ENCODE measurements around the gene HAPSTR1.
A peak's percentile ranks its signal among the peaks of the same experiment; 100 is the strongest.

The HAPSTR1 gene

DNA sequence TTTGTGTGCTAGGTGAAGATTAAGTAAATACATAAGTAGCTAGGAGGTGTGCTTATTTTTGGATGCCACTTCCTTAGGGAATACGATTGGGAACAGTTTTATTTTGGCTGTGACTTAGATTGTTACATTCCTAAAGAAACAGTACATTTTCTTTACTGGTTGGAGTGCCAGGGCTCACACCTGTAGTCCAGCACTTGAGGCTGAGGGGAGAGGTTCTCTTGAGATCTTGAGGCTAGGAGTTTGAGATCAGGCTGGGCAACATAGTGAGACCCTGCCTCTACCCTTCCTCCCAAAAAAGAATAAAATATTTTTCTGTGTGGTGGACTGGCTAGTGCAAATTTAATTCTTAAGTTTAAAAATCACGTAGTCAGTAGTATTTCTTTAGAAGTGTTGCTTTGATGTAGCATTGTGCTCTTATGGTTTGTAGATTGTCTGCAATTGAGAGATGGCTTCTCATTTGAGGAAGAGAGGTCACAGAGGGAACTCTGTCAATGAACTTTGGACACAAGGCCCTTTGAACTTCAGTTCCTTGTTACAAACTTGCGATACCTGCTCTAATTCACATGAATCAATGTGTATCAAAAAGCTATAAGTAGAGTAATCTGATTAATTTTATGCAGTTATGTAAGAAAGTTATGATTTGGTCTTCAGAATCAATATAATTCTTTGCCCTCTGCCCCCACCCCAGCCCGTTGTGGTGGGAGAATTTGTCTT is 7.1 kb downstream of the HAPSTR1 start:
- H3K4me2 ChIP-seq (ENCODE audit: low read depth, low read length) = peak overlapping the region; percentile 28; the same call in 1 of the 2 replicates
- H3K4me1 ChIP-seq (ENCODE audit: low read length) = peaks cover 38% of the 10 kb centered on the region
- H3K4me3 ChIP-seq (ENCODE audit: low read length) = no peak overlapping the region
- DNase-seq = no peak
- peaks cover 23% of the 10 kb centered on the region; the same call in 1 of the 2 replicates for H3K36me3 ChIP-seq (replicated peaks; ENCODE audit: insufficient read depth, low read length)
- peaks cover 100% of the 10 kb centered on the region for H3K79me2 ChIP-seq (ENCODE audit: low read length)
- no peaks in the 10 kb centered on the region for H3K9me2 ChIP-seq (replicated peaks; ENCODE audit: insufficient read depth, low read length)
- peaks cover 14% of the 10 kb centered on the region for H3F3A ChIP-seq (ENCODE audit: insufficient read depth, low read length)
- no peak for TF ChIP-seq EZH2 (optimal IDR thresholded peaks at IDR 0.05; ENCODE audit: low read depth, low read length)
- H2AFZ ChIP-seq (ENCODE audit: low read length) = no peak overlapping the region
- H3K9ac ChIP-seq (ENCODE audit: low read length) = no peak overlapping the region
- H3K27ac ChIP-seq (ENCODE audit: low read length) = no peak overlapping the region
- H3K9me3 ChIP-seq (replicated peaks; ENCODE audit: insufficient read depth, low read length) = no peaks in the 10 kb centered on the region
- peaks cover 73% of the 10 kb centered on the region for H4K20me1 ChIP-seq (ENCODE audit: insufficient read depth, low read length)
- no peaks in the 10 kb centered on the region for H3K27me3 ChIP-seq (replicated peaks; ENCODE audit: insufficient read depth, low read length)

DNA sequence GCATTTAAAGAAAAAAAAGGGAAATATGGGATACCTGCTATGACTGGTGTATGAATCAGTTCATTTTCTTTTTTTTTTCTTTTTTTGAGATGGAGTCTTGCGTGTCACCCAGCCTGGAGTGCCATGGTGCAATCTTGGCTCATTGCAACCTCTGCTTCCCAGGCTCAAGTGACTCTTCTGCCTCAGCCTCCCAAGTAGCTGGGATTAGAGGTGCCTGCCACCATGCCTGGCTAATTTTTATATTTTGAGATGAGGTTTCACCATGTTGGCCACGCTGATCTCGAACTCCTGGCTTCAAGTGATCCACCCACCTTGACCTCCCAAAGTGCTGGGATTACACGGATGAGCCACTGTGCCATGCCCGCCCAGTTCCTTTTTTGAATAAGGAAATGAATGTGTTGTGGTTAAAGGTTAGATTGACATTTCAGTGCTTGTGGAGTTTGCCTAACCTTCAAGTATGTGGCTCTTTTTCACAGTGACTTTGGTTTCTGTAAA is 7.7 kb downstream of the HAPSTR1 start:
- Histone ChIP-seq H3K4me1 (ENCODE audit: low read length) (peaks cover 38% of the 10 kb centered on the region), H3K27ac (ENCODE audit: low read length) (peak overlapping the region; percentile 20; the same call in 1 of the 2 replicates), H3K9me2 (replicated peaks; ENCODE audit: insufficient read depth, low read length) (no peaks in the 10 kb centered on the region), H2AFZ (ENCODE audit: low read length) (no peak overlapping the region), H3K79me2 (ENCODE audit: low read length) (peaks cover 100% of the 10 kb centered on the region), H3K36me3 (replicated peaks; ENCODE audit: insufficient read depth, low read length) (peaks cover 19% of the 10 kb centered on the region; the same call in 1 of the 2 replicates), H3K27me3 (replicated peaks; ENCODE audit: insufficient read depth, low read length) (no peaks in the 10 kb centered on the region), H3K4me3 (ENCODE audit: low read length) (no peak overlapping the region), H3K4me2 (ENCODE audit: low read depth, low read length) (peak overlapping the region; percentile 28; the same call in 1 of the 2 replicates), H3K9ac (ENCODE audit: low read length) (no peak overlapping the region), H3K9me3 (replicated peaks; ENCODE audit: insufficient read depth, low read length) (no peaks in the 10 kb centered on the region), H4K20me1 (ENCODE audit: insufficient read depth, low read length) (peaks cover 67% of the 10 kb centered on the region), H3F3A (ENCODE audit: insufficient read depth, low read length) (peaks cover 10% of the 10 kb centered on the region; the same call in 1 of the 2 replicates)
- no peak for DNase-seq
- TF ChIP-seq EZH2phosphoT487 (IDR thresholded peaks at IDR 0.05; ENCODE audit: low read length) (no peak), EZH2 (optimal IDR thresholded peaks at IDR 0.05; ENCODE audit: low read depth, low read length) (no peak)
- TF ChIP-seq, protein P1, sequence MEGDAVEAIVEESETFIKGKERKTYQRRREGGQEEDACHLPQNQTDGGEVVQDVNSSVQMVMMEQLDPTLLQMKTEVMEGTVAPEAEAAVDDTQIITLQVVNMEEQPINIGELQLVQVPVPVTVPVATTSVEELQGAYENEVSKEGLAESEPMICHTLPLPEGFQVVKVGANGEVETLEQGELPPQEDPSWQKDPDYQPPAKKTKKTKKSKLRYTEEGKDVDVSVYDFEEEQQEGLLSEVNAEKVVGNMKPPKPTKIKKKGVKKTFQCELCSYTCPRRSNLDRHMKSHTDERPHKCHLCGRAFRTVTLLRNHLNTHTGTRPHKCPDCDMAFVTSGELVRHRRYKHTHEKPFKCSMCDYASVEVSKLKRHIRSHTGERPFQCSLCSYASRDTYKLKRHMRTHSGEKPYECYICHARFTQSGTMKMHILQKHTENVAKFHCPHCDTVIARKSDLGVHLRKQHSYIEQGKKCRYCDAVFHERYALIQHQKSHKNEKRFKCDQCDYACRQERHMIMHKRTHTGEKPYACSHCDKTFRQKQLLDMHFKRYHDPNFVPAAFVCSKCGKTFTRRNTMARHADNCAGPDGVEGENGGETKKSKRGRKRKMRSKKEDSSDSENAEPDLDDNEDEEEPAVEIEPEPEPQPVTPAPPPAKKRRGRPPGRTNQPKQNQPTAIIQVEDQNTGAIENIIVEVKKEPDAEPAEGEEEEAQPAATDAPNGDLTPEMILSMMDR (IDR thresholded peaks at IDR 0.05; ENCODE audit: low read length) = no peak

- Histone ChIP-seq H3K9ac (ENCODE audit: low read length) (no peak overlapping the region), H3K4me3 (ENCODE audit: low read length) (no peak overlapping the region), H3K9me2 (replicated peaks; ENCODE audit: insufficient read depth, low read length) (no peaks in the 10 kb centered on the region), H2AFZ (ENCODE audit: low read length) (no peak overlapping the region), H3K27ac (ENCODE audit: low read length) (no peak overlapping the region), H3K27me3 (replicated peaks; ENCODE audit: insufficient read depth, low read length) (no peaks in the 10 kb centered on the region), H3K79me2 (ENCODE audit: low read length) (peaks cover 100% of the 10 kb centered on the region), H3K9me3 (replicated peaks; ENCODE audit: insufficient read depth, low read length) (no peaks in the 10 kb centered on the region), H3K4me2 (ENCODE audit: low read depth, low read length) (no peak overlapping the region), H4K20me1 (ENCODE audit: insufficient read depth, low read length) (peaks cover 73% of the 10 kb centered on the region), H3F3A (ENCODE audit: insufficient read depth, low read length) (peaks cover 10% of the 10 kb centered on the region; the same call in 1 of the 2 replicates), H3K36me3 (replicated peaks; ENCODE audit: insufficient read depth, low read length) (peaks cover 38% of the 10 kb centered on the region; the same call in 1 of the 2 replicates), H3K4me1 (ENCODE audit: low read length) (peaks cover 22% of the 10 kb centered on the region)
- TF ChIP-seq EZH2phosphoT487 (IDR thresholded peaks at IDR 0.05; ENCODE audit: low read length) (no peak), EZH2 (optimal IDR thresholded peaks at IDR 0.05; ENCODE audit: low read depth, low read length) (no peak)
- TF ChIP-seq, protein P1 (IDR thresholded peaks at IDR 0.05; ENCODE audit: low read length) = no peak
- DNase-seq = no peak
Observed at GRCh38 chr16:9102379-9102778, 10.9 kb downstream of the HAPSTR1 start.

Measured in MM.1S (cell line).